Activated CD4-positive, alpha-beta T cell treated with anti-CD3 and anti-CD28 coated beads, Interleukin-2, amount 50 U/mL, for 16 hours (primary cell): Measurements from ENCODE around the gene COL23A1.

Source experiments
- DNase-seq: peaks from one replicate; pipeline ENCODE4 v3.0.0-alpha.2; 2020

COL23A1 gene

DNA sequence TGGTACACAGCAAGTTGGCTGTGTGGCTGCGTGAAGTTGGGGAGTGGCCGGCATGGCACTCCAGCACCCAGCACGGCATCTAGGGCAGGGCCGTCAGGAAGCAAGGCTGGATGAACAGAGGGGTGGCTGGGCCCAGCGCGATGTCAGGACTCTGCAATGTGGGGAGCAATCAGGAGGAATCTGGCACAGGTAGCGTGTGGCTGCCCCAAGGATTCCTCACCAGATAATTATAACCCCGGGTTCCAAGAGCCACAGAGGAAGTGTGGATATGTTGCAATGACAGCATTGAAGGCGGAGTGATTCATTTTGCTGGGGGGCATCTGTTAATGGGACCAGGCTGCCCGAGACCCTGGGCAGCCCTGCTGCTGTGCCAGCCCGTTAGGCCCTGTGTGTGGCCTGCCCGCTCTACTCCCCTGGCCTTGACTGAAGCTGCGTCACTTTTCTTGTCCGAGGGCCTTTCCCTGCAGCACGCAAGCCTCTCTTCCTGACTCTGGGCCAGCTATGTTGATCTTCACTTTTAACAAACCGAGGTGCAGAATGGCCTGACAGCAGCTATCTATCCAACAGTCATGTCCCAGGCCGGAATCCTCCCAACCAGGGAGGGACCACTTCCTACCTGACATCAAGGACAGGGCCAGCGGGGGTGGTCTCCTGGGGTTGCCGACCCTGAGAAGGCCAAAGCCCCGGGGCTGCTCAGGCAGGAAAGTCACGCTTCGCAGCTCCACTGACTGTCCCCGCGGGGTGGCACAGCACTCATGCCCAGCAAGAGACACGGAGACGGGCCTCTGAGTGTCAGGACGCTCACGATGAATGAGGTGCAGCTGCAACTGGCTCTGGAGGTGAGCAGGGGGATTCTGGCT lies 239.6 kb downstream of the COL23A1 start:
- DNase-seq, result no peak

- no peak for DNase-seq
Observed at GRCh38 chr5:178349625-178350353, 240.4 kb downstream of the COL23A1 start.

GRCh38 chr5:178349075-178349511 lies 241.1 kb downstream of the COL23A1 start:
- DNase-seq, result no peak

DNA sequence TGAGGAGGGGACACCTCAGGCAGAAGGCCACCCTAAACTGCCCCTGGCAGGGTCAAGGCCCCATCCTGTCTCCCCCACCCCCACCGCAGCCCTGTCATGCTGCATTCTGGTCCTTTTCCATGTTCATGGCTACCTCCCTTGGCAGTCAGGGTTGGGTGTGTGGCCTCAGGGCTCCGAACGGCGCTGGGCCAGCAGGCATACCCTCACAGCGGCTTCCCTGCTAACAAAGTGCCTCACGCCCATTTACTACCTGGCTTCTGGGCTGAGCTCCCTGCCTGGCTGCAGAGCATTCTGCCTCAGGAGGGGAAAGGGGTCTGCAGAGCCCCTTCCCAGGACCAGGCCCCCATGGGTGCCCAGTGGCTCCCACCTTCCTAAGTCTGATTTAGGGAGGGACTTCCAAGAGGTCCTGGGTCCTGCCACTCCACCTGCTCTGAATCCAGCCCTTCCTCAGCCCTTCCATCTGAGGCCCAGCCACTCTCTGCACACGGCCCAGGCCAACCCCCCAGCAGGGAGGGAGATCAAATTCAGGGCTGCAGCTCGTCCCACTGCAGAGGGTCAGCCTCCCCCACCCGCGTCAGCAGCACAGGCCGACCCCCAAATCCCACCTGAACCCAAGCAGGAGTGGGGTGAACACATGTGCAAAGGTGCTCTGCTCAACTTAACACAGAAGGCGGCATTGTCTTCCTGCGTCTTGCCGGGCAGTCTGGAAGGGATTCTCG lies 241.7 kb downstream of the COL23A1 start:
- no peak for DNase-seq

DNA sequence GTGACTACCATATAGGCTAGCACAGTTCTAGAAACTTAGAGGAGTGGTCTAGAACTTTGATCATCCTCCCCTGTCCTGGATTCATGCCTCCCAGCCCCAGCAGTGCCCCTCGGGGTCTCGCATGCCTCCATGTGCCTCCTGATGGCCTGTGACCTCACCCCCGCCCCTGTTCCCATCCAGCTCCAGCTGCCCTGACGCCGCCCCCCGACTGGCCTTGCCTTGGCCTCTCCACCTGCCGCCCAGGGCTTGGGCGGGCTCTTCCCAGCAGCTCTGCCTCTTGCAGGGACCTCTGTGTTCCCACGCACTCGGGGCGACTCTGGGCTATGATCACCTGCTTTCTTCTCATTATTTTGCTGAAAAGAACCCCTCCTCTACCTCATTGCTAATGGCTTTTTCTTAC lies 242.2 kb downstream of the COL23A1 start:
- no peak for DNase-seq

GRCh38 chr5:178346607-178347334 lies 243.4 kb downstream of the COL23A1 start:
- DNase-seq, result no peak

DNA sequence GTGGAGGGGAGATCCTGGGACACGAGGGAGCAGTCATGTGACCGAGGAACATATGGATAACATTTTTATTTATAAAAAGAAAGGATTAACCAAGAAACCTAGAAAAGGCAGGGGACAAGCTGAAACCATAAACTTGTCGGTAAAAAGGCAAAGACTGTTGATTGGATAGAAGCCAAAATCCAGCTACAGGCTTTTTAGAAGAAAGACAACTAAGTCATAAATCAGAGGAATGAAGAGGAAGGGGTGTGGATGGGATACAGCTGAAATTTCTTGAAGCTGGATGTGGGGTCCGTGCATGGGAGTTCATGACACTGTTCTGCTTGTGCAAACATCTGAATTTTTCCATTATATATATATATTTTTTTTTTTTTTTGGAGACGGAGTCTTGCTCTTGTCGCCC lies 246.9 kb downstream of the COL23A1 start:
- no peak for DNase-seq

DNA sequence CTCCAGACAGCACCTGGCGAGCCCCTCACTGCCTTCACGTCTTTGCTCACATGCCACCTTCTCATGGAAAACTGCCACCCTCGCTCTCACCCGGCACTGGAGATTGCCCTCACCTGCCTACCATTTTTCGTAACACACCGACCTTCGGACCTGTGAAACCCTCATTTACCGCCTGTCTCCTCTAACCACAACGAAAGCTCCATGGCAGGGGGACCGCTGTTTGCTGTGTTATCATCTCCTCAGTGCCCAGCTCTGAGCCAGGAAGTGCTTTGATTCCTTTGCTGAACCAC lies 248.4 kb downstream of the COL23A1 start:
- DNase-seq, result no peak

DNA sequence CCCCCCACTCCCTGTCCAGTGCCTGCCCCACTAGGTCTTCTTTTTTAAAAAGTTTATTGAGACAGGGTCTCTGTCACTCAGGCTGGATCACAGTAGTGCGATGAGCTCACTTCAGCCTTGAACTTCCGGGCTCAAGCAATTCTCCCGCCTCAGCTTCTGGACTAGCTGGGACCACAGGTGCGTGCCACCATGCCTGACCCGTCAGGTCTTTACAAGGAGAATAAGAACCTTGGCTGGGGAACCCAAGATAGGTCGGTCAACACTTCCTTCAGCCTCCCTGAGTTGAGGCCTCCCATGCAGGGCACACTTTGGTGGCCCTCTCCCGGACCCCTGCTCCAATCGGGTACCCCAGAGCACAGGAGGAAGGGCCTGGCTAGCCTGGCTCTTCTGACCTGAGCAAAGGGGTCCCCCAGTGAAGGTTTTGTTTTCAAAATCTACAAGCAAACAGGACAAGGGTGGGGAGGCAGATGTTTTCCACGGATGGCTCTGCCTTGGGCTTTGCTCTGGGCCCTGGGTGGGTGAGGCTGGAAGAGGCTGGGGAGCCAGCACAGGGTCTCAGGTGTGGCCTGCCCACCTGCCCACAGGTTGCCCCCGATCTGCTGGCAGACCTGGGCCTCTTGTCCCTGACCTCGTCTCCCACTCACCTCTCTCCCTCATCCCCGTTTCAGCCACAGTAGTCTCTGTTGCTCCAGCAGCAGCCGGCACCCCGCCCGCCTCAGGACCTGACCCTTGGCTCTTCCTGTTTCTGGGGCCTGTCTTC lies 248.9 kb downstream of the COL23A1 start:
- no peak for DNase-seq

DNA sequence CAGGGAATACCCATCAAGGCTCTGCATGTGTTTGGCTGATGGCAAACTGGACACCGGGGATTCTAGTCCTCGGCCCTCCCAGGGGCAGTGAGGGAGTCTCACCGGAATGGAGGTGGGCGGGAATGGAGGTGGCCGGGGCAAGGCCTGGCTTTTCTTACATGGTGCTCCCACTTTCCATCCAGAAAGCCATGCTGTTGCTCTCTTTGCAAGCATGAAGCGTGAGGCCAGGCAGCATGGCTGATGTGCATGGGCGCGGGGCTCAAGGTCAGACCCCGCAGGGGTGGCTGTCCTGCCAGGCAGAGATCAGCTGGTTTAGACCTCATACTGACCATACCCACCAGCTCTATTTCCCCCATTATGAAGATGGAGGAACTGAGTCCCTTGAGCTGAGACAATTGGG lies 249.6 kb downstream of the COL23A1 start:
- no peak for DNase-seq

- no peak for DNase-seq
Observed at GRCh38 chr5:178340187-178340586, 250.0 kb downstream of the COL23A1 start.

DNA sequence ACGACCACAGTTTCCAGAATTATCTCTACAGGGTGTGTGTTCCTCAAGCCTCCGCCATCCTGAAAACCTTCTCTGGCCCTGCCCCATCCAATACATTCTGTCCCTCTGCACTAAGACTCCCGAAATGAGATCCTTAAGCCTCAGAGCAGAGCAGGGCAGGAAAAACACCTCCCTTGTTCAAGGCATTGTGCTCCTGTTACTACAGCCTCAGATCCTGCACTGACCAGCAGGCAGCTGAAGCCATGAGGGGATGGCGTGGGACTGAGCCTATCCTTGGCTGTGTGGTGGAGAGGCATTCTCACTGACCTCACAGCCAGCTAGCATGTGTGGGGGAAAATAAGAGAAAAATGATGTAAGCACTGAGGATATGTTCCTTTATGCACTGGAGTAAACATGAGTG lies 250.9 kb downstream of the COL23A1 start:
- no peak for DNase-seq

- no peak for DNase-seq
Observed at GRCh38 chr5:178338750-178339144, 251.4 kb downstream of the COL23A1 start.

- no peak for DNase-seq
Observed at GRCh38 chr5:178338126-178338749, 252.0 kb downstream of the COL23A1 start.

DNA sequence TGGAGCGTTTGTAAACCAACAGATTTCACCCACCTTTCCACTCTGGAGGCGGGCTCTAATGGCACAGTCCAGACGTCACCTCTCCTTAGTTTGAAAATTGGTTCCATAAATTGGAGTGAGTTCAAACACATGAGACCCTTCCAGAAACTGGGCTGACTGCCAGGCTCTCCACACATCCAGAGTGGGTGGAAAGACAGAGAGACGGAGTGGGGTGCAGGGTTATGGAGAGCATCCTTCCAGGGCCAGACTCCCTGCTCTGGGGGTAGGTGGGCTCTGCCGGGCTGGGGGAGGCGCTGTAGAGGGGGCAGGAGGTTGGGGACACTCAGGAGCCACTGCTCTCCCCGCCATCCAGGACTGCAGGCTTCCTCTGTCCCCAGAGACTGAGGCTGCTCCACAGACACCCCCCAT lies 252.9 kb downstream of the COL23A1 start:
- no peak for DNase-seq

DNA sequence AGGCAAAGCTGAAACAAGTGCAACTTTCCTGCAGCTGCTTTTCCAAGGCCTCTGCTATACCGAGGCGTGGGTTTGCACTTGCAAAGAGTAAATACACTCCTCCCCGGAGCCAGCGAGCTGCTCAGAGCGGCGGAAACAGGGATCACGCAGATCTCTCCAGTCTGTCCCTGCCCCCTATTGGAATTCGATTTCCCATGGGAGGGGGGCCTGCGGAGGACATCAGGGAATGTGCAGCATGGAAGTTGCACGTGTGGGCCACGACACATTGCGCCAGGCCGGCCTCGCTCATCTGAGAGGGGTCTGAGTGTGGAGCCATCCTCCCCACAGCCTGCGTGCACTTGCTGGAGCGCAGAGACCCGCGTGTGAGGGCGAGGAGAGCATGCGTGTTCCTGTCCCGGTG lies 253.3 kb downstream of the COL23A1 start:
- no peak for DNase-seq

- no peak for DNase-seq
Observed at GRCh38 chr5:178335302-178336030, 254.7 kb downstream of the COL23A1 start.

GRCh38 chr5:178334861-178335260 lies 255.3 kb downstream of the COL23A1 start:
- no peak for DNase-seq

GRCh38 chr5:178333821-178334481 lies 256.2 kb downstream of the COL23A1 start:
- no peak for DNase-seq

- no peak for DNase-seq
Observed at GRCh38 chr5:178332210-178332641, 258.0 kb downstream of the COL23A1 start.
